ENCODE results near the gene SNAP47. TPM values are rescaled to one million over a fixed set of nuclear protein-coding genes. Genes with fewer than 3 reads are reported as not detected.

The SNAP47 gene
- total and polyA plus RNA-seq, 9 of the 15 experiments (the other 6 are each of a cell fraction or from before 2014, with no cell fraction given), result 2.5 to 41.3 (median 32.6) TPM

DNA sequence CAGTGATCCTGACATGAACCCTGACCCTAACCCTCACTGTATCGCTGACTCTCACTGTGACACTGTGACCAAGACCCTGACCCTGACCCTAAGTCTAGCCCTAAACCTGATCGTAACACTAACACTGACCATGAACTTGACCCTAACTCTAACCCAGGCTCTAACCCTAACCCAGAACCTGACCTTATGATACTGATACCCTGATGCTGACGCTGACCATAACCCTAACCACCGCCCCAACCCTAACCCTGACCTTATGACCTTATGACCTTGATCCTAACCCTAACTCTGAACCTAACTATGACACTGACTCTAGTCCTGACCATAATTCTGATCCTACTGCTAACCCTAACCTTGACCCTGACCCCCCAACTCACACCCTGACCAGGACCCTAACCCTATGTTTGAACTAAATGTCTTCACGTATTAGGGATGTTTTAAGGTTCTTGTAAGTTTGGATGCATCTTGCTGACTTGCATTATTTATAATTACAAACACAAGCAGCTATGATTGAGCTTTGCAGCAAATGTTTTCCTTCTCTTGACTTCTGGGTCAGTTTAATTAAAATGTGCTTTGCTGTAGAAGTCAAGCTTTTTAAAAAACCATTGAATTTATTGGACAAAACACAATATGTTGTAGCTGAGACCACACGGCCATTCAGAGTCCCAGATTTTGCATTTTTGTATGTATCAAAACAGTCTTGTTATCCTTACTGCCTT lies 56.3 kb downstream of the SNAP47 start (continued):
- TF ChIP-seq, protein P1, sequence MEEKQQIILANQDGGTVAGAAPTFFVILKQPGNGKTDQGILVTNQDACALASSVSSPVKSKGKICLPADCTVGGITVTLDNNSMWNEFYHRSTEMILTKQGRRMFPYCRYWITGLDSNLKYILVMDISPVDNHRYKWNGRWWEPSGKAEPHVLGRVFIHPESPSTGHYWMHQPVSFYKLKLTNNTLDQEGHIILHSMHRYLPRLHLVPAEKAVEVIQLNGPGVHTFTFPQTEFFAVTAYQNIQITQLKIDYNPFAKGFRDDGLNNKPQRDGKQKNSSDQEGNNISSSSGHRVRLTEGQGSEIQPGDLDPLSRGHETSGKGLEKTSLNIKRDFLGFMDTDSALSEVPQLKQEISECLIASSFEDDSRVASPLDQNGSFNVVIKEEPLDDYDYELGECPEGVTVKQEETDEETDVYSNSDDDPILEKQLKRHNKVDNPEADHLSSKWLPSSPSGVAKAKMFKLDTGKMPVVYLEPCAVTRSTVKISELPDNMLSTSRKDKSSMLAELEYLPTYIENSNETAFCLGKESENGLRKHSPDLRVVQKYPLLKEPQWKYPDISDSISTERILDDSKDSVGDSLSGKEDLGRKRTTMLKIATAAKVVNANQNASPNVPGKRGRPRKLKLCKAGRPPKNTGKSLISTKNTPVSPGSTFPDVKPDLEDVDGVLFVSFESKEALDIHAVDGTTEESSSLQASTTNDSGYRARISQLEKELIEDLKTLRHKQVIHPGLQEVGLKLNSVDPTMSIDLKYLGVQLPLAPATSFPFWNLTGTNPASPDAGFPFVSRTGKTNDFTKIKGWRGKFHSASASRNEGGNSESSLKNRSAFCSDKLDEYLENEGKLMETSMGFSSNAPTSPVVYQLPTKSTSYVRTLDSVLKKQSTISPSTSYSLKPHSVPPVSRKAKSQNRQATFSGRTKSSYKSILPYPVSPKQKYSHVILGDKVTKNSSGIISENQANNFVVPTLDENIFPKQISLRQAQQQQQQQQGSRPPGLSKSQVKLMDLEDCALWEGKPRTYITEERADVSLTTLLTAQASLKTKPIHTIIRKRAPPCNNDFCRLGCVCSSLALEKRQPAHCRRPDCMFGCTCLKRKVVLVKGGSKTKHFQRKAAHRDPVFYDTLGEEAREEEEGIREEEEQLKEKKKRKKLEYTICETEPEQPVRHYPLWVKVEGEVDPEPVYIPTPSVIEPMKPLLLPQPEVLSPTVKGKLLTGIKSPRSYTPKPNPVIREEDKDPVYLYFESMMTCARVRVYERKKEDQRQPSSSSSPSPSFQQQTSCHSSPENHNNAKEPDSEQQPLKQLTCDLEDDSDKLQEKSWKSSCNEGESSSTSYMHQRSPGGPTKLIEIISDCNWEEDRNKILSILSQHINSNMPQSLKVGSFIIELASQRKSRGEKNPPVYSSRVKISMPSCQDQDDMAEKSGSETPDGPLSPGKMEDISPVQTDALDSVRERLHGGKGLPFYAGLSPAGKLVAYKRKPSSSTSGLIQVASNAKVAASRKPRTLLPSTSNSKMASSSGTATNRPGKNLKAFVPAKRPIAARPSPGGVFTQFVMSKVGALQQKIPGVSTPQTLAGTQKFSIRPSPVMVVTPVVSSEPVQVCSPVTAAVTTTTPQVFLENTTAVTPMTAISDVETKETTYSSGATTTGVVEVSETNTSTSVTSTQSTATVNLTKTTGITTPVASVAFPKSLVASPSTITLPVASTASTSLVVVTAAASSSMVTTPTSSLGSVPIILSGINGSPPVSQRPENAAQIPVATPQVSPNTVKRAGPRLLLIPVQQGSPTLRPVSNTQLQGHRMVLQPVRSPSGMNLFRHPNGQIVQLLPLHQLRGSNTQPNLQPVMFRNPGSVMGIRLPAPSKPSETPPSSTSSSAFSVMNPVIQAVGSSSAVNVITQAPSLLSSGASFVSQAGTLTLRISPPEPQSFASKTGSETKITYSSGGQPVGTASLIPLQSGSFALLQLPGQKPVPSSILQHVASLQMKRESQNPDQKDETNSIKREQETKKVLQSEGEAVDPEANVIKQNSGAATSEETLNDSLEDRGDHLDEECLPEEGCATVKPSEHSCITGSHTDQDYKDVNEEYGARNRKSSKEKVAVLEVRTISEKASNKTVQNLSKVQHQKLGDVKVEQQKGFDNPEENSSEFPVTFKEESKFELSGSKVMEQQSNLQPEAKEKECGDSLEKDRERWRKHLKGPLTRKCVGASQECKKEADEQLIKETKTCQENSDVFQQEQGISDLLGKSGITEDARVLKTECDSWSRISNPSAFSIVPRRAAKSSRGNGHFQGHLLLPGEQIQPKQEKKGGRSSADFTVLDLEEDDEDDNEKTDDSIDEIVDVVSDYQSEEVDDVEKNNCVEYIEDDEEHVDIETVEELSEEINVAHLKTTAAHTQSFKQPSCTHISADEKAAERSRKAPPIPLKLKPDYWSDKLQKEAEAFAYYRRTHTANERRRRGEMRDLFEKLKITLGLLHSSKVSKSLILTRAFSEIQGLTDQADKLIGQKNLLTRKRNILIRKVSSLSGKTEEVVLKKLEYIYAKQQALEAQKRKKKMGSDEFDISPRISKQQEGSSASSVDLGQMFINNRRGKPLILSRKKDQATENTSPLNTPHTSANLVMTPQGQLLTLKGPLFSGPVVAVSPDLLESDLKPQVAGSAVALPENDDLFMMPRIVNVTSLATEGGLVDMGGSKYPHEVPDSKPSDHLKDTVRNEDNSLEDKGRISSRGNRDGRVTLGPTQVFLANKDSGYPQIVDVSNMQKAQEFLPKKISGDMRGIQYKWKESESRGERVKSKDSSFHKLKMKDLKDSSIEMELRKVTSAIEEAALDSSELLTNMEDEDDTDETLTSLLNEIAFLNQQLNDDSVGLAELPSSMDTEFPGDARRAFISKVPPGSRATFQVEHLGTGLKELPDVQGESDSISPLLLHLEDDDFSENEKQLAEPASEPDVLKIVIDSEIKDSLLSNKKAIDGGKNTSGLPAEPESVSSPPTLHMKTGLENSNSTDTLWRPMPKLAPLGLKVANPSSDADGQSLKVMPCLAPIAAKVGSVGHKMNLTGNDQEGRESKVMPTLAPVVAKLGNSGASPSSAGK (IDR thresholded peaks at IDR 0.05), result no peak
- no peak for TF ChIP-seq SRF (CRISPR knock-in tag; IDR thresholded peaks at IDR 0.05)
- TF ChIP-seq POLR2B (IDR thresholded peaks at IDR 0.05; ENCODE audit: low read depth, partially characterized antibody), result no peak
- TF ChIP-seq, protein P2, sequence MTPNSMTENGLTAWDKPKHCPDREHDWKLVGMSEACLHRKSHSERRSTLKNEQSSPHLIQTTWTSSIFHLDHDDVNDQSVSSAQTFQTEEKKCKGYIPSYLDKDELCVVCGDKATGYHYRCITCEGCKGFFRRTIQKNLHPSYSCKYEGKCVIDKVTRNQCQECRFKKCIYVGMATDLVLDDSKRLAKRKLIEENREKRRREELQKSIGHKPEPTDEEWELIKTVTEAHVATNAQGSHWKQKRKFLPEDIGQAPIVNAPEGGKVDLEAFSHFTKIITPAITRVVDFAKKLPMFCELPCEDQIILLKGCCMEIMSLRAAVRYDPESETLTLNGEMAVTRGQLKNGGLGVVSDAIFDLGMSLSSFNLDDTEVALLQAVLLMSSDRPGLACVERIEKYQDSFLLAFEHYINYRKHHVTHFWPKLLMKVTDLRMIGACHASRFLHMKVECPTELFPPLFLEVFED (CRISPR knock-in tag; conservative IDR thresholded peaks at IDR 0.05), result 0 out of 2 replicates have a peak, but pooled peaks have one; percentile 33
- TF ChIP-seq C11orf30 (IDR thresholded peaks at IDR 0.05; ENCODE audit: low read depth), result peak; percentile 84
- TF ChIP-seq, protein P3, sequence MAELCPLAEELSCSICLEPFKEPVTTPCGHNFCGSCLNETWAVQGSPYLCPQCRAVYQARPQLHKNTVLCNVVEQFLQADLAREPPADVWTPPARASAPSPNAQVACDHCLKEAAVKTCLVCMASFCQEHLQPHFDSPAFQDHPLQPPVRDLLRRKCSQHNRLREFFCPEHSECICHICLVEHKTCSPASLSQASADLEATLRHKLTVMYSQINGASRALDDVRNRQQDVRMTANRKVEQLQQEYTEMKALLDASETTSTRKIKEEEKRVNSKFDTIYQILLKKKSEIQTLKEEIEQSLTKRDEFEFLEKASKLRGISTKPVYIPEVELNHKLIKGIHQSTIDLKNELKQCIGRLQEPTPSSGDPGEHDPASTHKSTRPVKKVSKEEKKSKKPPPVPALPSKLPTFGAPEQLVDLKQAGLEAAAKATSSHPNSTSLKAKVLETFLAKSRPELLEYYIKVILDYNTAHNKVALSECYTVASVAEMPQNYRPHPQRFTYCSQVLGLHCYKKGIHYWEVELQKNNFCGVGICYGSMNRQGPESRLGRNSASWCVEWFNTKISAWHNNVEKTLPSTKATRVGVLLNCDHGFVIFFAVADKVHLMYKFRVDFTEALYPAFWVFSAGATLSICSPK (IDR thresholded peaks at IDR 0.05; ENCODE audit: borderline replicate concordance), result no peak
